HG03575 (cell line): ENCODE results near the gene MLLT10.
"Not testable (repeated sequence)": the region's sequence is repeated elsewhere in the genome, so short reads cannot be mapped to it uniquely, and the experiment has no call there.

Experiments used
- ATAC-seq: cut with Tn5 transposase; IDR thresholded peaks from one replicate; pipeline ENCODE4 v1.9.1; 2021; ENCODE audit not compliant: unreplicated experiment, insufficient number of reproducible peaks, low FRiP score; ENCODE audit errors: extremely low read depth

MLLT10 gene

GRCh38 chr10:21607907-21608306 is 73.9 kb downstream of the MLLT10 start:
- no peak for ATAC-seq

GRCh38 chr10:21614000-21614399 is 80.0 kb downstream of the MLLT10 start:
- ATAC-seq: no peak

GRCh38 chr10:21617267-21617666 is 83.2 kb downstream of the MLLT10 start:
- ATAC-seq: no peak

- no peak for ATAC-seq
Observed at GRCh38 chr10:21623291-21623690, 89.3 kb downstream of the MLLT10 start.

GRCh38 chr10:21624421-21624820 is 90.4 kb downstream of the MLLT10 start:
- not testable (repeated sequence) for ATAC-seq

GRCh38 chr10:21624951-21625350 is 90.9 kb downstream of the MLLT10 start:
- ATAC-seq: no peak

- ATAC-seq: no peak
Observed at GRCh38 chr10:21625623-21626229, 91.7 kb downstream of the MLLT10 start.

GRCh38 chr10:21626457-21627161 is 92.6 kb downstream of the MLLT10 start:
- no peak for ATAC-seq

- ATAC-seq: no peak
Observed at GRCh38 chr10:21627331-21627730, 93.3 kb downstream of the MLLT10 start.

GRCh38 chr10:21628023-21628422 is 94.0 kb downstream of the MLLT10 start:
- ATAC-seq: no peak

GRCh38 chr10:21628645-21629044 is 94.6 kb downstream of the MLLT10 start:
- ATAC-seq: not testable (repeated sequence)

- no peak for ATAC-seq
Observed at GRCh38 chr10:21634599-21635365, 100.8 kb downstream of the MLLT10 start.

- no peak for ATAC-seq
Observed at GRCh38 chr10:21637795-21638194, 103.8 kb downstream of the MLLT10 start.

- ATAC-seq: no peak
Observed at GRCh38 chr10:21638681-21639080, 104.6 kb downstream of the MLLT10 start.

- ATAC-seq: no peak
Observed at GRCh38 chr10:21648040-21648439, 114.0 kb downstream of the MLLT10 start.

GRCh38 chr10:21649454-21649872 is 115.4 kb downstream of the MLLT10 start:
- ATAC-seq: no peak

GRCh38 chr10:21650353-21650752 is 116.3 kb downstream of the MLLT10 start:
- ATAC-seq: no peak

- no peak for ATAC-seq
Observed at GRCh38 chr10:21655236-21655635, 121.2 kb downstream of the MLLT10 start.

GRCh38 chr10:21655687-21656086 is 121.7 kb downstream of the MLLT10 start:
- no peak for ATAC-seq

GRCh38 chr10:21661087-21661486 is 127.1 kb downstream of the MLLT10 start:
- ATAC-seq: no peak
